ENCODE measurements around the gene VEGFB. TPM values are rescaled to one million over a fixed set of nuclear protein-coding genes. Genes with fewer than 3 reads are reported as not detected.

The VEGFB gene
- total RNA-seq, 2 experiments from 2014 or later, result 84.7 to 85.8 TPM

DNA sequence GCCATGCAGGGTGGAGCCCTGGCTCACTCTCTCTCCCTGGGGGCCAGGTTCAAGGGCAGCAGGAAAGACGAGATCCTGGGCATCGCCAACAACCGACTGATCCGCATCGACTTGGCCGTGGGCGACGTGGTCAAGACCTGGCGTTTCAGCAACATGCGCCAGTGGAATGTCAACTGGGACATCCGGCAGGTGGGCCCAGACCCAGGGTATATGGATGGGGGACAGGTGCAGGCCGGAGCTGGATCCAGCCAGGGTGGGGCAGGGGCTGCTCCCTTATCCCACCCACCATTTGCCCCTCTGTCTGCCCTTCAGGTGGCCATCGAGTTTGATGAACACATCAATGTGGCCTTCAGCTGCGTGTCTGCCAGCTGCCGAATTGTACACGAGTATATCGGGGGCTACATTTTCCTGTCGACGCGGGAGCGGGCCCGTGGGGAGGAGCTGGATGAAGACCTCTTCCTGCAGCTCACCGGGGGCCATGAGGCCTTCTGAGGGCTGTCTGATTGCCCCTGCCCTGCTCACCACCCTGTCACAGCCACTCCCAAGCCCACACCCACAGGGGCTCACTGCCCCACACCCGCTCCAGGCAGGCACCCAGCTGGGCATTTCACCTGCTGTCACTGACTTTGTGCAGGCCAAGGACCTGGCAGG lies 11.3 kb upstream of the VEGFB start:
- peaks cover 21% of the 10 kb centered on the region for H3K4me1 Mint-ChIP-seq
- H3K9me3 Mint-ChIP-seq, result no peaks in the 10 kb centered on the region
- H3K36me3 Mint-ChIP-seq, result peaks cover 11% of the 10 kb centered on the region
- H3K27ac Mint-ChIP-seq, result peak overlapping the region; percentile 20
- no peak for DNase-seq
- no peak overlapping the region for H3K4me3 Mint-ChIP-seq
- no peaks in the 10 kb centered on the region for H3K27me3 Mint-ChIP-seq

GRCh38 chr11:64224151-64224890 lies 10.1 kb upstream of the VEGFB start:
- H3K36me3 Mint-ChIP-seq, result peaks cover 8% of the 10 kb centered on the region
- no peaks in the 10 kb centered on the region for H3K9me3 Mint-ChIP-seq
- peak overlapping the region; percentile 89 for H3K4me3 Mint-ChIP-seq
- H3K27ac Mint-ChIP-seq, result peak overlapping the region; percentile 87
- DNase-seq, result no peak
- H3K27me3 Mint-ChIP-seq, result no peaks in the 10 kb centered on the region
- H3K4me1 Mint-ChIP-seq, result peaks cover 24% of the 10 kb centered on the region

- Mint-ChIP-seq H3K27me3 (no peaks in the 10 kb centered on the region), H3K4me1 (peaks cover 32% of the 10 kb centered on the region), H3K36me3 (peaks cover 8% of the 10 kb centered on the region), H3K4me3 (peak overlapping the region; percentile 89), H3K9me3 (no peaks in the 10 kb centered on the region), H3K27ac (peak overlapping the region; percentile 87)
- DNase-seq, result no peak
Measured at GRCh38 chr11:64224891-64225607, 9.3 kb upstream of the VEGFB start.

GRCh38 chr11:64225608-64226506 lies 8.5 kb upstream of the VEGFB start, which contains the start of the genes NUDT22 and TRPT1:
Gene NUDT22, plus strand, starts transcription at chr11:64226274. Its CDS starts 379 bp downstream, at chr11:64226653.
Gene TRPT1, minus strand, starts transcription at chr11:64226186. Its CDS starts 326 bp downstream, at chr11:64225860.
- Mint-ChIP-seq H3K4me3 (peak within 1 kb of the TSS; percentile 89), H3K36me3 (peaks cover 8% of the 10 kb centered on the region), H3K27ac (peak within 1 kb of the TSS; percentile 87), H3K27me3 (no peaks in the 10 kb centered on the region), H3K9me3 (no peaks in the 10 kb centered on the region), H3K4me1 (peaks cover 31% of the 10 kb centered on the region)
- peak; percentile 97 for DNase-seq

DNA sequence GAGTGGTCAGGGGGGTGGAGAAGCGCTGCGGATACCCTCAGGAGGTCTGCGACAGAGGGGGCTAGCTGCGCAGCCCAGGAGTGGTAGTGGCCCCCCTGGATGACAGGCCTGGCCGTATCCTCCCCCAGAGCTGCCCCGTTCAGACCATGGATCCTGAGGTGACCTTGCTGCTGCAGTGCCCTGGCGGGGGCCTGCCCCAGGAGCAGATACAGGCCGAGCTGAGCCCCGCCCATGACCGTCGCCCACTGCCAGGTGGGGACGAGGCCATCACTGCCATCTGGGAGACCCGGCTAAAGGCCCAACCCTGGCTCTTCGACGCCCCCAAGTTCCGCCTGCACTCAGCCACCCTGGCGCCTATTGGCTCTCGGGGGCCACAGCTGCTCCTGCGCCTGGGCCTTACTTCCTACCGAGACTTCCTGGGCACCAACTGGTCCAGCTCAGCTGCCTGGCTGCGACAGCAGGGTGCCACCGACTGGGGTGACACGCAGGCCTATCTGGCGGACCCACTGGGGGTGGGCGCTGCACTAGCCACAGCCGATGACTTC lies 7.8 kb upstream of the VEGFB start:
- peak overlapping the region; percentile 89 for H3K4me3 Mint-ChIP-seq
- no peaks in the 10 kb centered on the region for H3K27me3 Mint-ChIP-seq
- peak; percentile 81 for DNase-seq
- peaks cover 35% of the 10 kb centered on the region for H3K4me1 Mint-ChIP-seq
- peaks cover 4% of the 10 kb centered on the region for H3K36me3 Mint-ChIP-seq
- peak overlapping the region; percentile 84 for H3K27ac Mint-ChIP-seq
- H3K9me3 Mint-ChIP-seq, result no peaks in the 10 kb centered on the region

GRCh38 chr11:64227405-64227956 lies 6.9 kb upstream of the VEGFB start:
- Mint-ChIP-seq H3K27me3 (no peaks in the 10 kb centered on the region), H3K4me3 (peak overlapping the region; percentile 89), H3K4me1 (peaks cover 39% of the 10 kb centered on the region), H3K9me3 (no peaks in the 10 kb centered on the region), H3K27ac (peak overlapping the region; percentile 84), H3K36me3 (peaks cover 4% of the 10 kb centered on the region)
- no peak for DNase-seq

DNA sequence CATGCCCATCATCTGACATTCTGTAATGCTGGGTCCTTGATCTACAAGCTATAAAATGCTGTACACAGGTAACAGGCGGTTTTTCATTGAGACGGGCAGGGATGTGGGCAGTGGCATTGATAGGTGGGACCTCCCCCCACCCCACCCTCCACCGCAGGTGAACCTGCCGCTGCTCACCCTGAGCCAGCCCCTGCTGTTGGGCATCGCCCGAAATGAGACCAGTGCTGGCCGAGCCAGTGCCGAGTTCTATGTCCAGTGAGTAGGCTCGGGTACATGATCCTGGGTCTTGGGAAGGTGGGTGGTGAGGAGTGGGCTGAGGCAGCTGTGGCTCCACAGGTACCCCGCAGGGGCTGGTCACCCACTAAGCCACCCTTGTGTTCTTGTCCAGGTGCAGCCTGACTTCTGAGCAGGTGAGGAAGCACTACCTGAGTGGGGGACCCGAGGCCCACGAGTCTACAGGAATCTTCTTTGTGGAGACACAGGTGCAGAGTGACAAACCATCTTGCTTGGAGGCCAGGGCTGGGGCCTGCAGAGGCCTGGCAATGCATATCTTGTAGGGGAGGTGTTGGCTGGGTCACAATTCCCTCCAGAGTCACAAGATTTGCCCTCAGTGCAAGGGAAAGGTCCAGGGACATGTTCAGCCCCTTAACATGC lies 5.2 kb upstream of the VEGFB start:
- Mint-ChIP-seq H3K4me1 (peaks cover 43% of the 10 kb centered on the region), H3K4me3 (peak overlapping the region; percentile 83), H3K27me3 (no peaks in the 10 kb centered on the region), H3K27ac (peak overlapping the region; percentile 65), H3K36me3 (peaks cover 4% of the 10 kb centered on the region), H3K9me3 (no peaks in the 10 kb centered on the region)
- no peak for DNase-seq

DNA sequence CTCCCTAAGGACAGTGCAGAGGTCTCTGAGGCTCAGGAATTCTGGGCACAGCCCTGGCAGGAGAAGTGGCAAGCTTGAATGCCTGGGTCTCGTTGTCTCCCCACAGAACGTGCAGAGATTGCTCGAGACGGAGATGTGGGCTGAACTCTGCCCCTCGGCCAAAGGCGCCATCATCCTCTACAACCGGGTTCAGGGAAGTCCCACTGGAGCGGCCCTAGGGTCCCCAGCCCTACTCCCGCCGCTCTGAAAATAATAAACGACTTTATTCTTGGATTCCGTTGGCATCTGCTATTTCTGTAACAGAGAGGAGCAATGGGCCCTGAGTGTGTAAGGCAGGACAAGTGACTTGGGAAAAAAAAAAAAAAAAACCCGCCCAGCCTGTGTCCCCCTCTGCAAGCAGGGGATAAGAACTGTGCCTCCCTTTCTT lies 4.6 kb upstream of the VEGFB start:
- no peak for DNase-seq
- H3K36me3 Mint-ChIP-seq, result peaks cover 4% of the 10 kb centered on the region
- no peaks in the 10 kb centered on the region for H3K9me3 Mint-ChIP-seq
- peak overlapping the region; percentile 86 for H3K27ac Mint-ChIP-seq
- H3K27me3 Mint-ChIP-seq, result no peaks in the 10 kb centered on the region
- peak overlapping the region; percentile 83 for H3K4me3 Mint-ChIP-seq
- peaks cover 40% of the 10 kb centered on the region for H3K4me1 Mint-ChIP-seq

DNA sequence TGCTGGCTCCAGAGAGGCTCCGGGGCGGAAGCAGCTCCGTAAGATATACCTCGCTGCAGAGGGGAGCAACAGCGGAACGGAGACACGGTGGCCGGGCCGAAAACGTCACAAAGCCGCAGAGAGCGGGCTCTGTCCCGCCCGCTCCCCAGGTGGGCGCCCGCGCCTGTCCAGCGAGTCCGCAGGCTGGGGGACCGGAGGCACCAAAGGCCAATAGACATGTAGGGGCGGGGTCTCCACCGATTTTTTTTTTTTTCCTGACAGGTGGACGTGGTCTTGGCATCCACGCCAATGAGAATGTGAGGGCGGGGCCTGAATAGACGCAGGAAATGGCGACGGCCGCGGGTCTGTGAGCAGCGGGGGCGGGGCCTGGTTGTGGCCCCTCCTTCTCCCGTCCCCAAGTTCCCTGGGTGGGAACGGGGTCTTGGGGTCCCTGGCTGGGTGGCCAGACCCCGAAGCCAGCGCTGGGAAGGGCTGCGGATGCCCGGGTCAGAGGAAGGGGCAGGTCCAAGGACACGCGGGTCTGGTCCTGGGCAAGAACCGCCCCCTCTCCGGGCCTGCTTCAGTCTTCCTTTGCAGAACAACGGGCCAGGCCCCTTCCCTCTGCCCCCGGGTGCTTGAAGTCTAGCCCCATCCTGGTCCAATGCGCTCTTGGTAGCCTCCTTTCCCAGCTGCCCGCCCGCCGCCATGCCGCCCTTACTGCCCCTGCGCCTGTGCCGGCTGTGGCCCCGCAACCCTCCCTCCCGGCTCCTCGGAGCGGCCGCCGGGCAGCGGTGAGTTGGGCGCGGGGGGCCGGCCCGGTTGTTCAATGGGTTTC lies 4.0 kb upstream of the VEGFB start, which contains the start of gene DNAJC4:
Gene DNAJC4 (plus strand): TSS at position 378 of the 814 bp plus-strand sequence. CDS start 307 bp downstream, at position 685.
- peaks cover 38% of the 10 kb centered on the region for H3K4me1 Mint-ChIP-seq
- peak; percentile 88 for DNase-seq
- peak within 1 kb of the TSS; percentile 83 for H3K4me3 Mint-ChIP-seq
- H3K27me3 Mint-ChIP-seq, result no peaks in the 10 kb centered on the region
- H3K27ac Mint-ChIP-seq, result peak within 1 kb of the TSS; percentile 86
- H3K9me3 Mint-ChIP-seq, result no peaks in the 10 kb centered on the region
- H3K36me3 Mint-ChIP-seq, result peaks cover 4% of the 10 kb centered on the region

DNA sequence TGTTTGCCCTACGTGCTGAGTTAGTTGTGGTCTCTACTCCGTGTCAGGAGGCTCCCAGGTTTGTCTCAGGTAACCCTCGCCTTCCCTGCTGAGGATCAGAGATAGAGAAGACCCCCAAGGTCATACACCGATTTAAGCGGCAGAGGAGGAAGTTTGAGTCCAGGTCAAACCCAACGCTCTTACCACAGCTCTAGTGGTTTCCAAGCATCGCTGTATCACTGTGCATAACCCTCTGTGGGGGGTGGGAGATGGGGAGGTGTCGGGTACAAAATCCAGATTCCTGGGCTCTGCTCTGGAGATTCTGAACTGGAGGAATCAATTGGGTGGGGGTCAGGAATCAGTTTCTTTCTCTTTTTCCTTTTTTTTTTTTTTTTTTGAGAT lies 3.4 kb upstream of the VEGFB start:
- no peaks in the 10 kb centered on the region for H3K9me3 Mint-ChIP-seq

GRCh38 chr11:64231546-64231945 lies 2.8 kb upstream of the VEGFB start:
- no peaks in the 10 kb centered on the region for H3K27me3 Mint-ChIP-seq
- peaks cover 40% of the 10 kb centered on the region for H3K4me1 Mint-ChIP-seq
- DNase-seq, result no peak
- peak overlapping the region; percentile 83 for H3K4me3 Mint-ChIP-seq
- peak overlapping the region; percentile 38 for H3K27ac Mint-ChIP-seq
- peaks cover 4% of the 10 kb centered on the region for H3K36me3 Mint-ChIP-seq
- H3K9me3 Mint-ChIP-seq, result no peaks in the 10 kb centered on the region

More for the DNA sequence above, 3.4 kb upstream of the VEGFB start:
- Mint-ChIP-seq H3K27me3 (no peaks in the 10 kb centered on the region), H3K4me3 (peak overlapping the region; percentile 83), H3K27ac (peak overlapping the region; percentile 86), H3K36me3 (peaks cover 4% of the 10 kb centered on the region), H3K4me1 (peaks cover 40% of the 10 kb centered on the region)
- DNase-seq, result no peak

DNA sequence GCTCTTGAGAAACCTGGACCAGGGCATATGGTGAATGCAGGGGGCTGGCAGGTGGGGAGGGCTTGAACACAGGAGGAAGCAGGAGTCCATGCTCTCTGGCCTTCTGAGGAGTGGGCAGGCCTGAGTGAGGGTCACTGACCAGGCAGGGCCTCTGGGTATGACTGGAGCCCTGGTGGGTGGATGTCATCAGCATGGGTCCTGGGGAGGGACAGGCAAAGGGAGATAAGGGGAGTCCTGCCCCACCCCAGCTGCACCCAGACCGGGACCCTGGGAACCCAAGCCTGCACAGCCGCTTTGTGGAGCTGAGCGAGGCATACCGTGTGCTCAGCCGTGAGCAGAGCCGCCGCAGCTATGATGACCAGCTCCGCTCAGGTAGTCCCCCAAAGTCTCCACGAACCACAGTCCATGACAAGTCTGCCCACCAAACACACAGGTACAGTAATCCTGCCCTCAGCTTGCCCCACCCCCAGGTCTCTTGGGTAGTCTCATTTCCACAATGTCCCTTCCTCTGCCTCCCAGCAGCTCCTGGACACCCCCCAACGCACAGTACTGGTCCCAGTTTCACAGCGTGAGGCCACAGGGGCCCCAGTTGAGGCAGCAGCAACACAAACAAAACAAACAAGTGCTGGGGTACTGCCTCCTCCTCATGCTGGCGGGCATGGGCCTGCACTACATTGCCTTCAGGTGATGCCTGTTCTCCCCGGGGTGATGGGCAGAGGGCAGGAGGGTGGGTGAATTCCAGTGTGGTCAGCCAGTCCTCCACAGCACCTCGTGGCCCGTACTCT lies 2.0 kb upstream of the VEGFB start:
- Mint-ChIP-seq H3K4me3 (no peak overlapping the region), H3K36me3 (peaks cover 4% of the 10 kb centered on the region), H3K9me3 (no peaks in the 10 kb centered on the region), H3K27ac (no peak overlapping the region), H3K4me1 (peaks cover 37% of the 10 kb centered on the region), H3K27me3 (no peaks in the 10 kb centered on the region)
- no peak for DNase-seq
